ENCODE results near the gene RSPH4A.

RSPH4A gene

GRCh38 chr6:116633685-116634084 is 17.4 kb downstream of the RSPH4A start:
- TF ChIP-seq POLR2AphosphoS5 (IDR thresholded peaks at IDR 0.05; ENCODE audit: low read depth, low read length) (no peak), FOXP2 (optimal IDR thresholded peaks at IDR 0.05; ENCODE audit: borderline replicate concordance, extremely low read depth, extremely low read length, insufficient read depth) (no peak), SIN3A (IDR thresholded peaks at IDR 0.05; ENCODE audit: borderline replicate concordance, insufficient read depth, low read length) (no peak), REST (IDR thresholded peaks at IDR 0.05; ENCODE audit: insufficient read depth in 1 of 2, low read depth in 2 of 2, low read length in 2 of 2) (no peak), TAF1 (IDR thresholded peaks at IDR 0.05; ENCODE audit: borderline replicate concordance, insufficient read depth, low read length) (no peak)

GRCh38 chr6:116648156-116648555 is 31.9 kb downstream of the RSPH4A start:
- TF ChIP-seq REST (IDR thresholded peaks at IDR 0.05; ENCODE audit: insufficient read depth in 1 of 2, low read depth in 2 of 2, low read length in 2 of 2), result no peak
- no peak for TF ChIP-seq POLR2AphosphoS5 (IDR thresholded peaks at IDR 0.05; ENCODE audit: low read depth, low read length)
- TF ChIP-seq SIN3A (IDR thresholded peaks at IDR 0.05; ENCODE audit: borderline replicate concordance, insufficient read depth, low read length), result no peak
- no peak for TF ChIP-seq TAF1 (IDR thresholded peaks at IDR 0.05; ENCODE audit: borderline replicate concordance, insufficient read depth, low read length)
- no peak for TF ChIP-seq FOXP2 (optimal IDR thresholded peaks at IDR 0.05; ENCODE audit: borderline replicate concordance, extremely low read depth, extremely low read length, insufficient read depth)

GRCh38 chr6:116649129-116649528 is 32.9 kb downstream of the RSPH4A start:
- TF ChIP-seq REST (IDR thresholded peaks at IDR 0.05; ENCODE audit: insufficient read depth in 1 of 2, low read depth in 2 of 2, low read length in 2 of 2) (no peak), POLR2AphosphoS5 (IDR thresholded peaks at IDR 0.05; ENCODE audit: low read depth, low read length) (no peak), FOXP2 (optimal IDR thresholded peaks at IDR 0.05; ENCODE audit: borderline replicate concordance, extremely low read depth, extremely low read length, insufficient read depth) (no peak), TAF1 (IDR thresholded peaks at IDR 0.05; ENCODE audit: borderline replicate concordance, insufficient read depth, low read length) (no peak), SIN3A (IDR thresholded peaks at IDR 0.05; ENCODE audit: borderline replicate concordance, insufficient read depth, low read length) (no peak)

DNA sequence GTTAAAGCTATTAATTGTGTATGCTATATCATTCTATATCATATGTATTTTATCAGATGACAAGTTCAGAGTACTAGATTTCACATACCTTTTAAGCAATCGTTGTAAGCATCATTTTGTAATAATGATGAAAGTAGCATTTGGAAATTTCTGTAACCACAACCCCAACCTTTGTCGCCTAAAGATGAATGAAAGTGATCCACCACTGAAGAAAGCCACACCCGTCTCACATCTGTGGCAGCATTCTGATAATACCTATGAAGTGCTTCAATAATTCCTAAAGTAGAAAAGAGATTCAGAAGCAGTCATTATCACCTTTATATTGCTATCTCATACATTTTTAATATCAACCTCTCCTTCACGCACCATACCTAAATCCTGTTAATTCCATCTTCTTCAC is 35.6 kb downstream of the RSPH4A start:
- no peak for TF ChIP-seq SIN3A (IDR thresholded peaks at IDR 0.05; ENCODE audit: borderline replicate concordance, insufficient read depth, low read length)
- TF ChIP-seq TAF1 (IDR thresholded peaks at IDR 0.05; ENCODE audit: borderline replicate concordance, insufficient read depth, low read length), result no peak
- TF ChIP-seq FOXP2 (optimal IDR thresholded peaks at IDR 0.05; ENCODE audit: borderline replicate concordance, extremely low read depth, extremely low read length, insufficient read depth), result no peak
- no peak for TF ChIP-seq REST (IDR thresholded peaks at IDR 0.05; ENCODE audit: insufficient read depth in 1 of 2, low read depth in 2 of 2, low read length in 2 of 2)
- no peak for TF ChIP-seq POLR2AphosphoS5 (IDR thresholded peaks at IDR 0.05; ENCODE audit: low read depth, low read length)

DNA sequence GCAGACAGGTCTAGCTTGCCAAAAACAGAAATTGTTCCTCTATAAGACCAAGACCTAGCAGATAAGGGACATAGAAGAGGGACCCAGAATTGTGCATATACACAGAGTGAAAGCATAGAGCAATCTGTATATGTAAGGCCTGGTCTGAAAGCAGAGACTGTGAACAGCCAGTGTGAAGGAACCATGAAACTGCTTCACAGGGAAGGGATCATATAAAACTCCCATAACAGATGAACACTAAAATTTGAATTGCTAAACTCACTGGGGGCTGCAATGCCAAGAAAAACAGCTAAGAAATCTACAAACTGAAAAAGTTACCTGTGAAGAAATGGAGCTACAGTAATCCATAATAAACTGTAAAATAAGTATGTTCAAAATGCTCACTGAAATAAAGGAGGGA is 45.3 kb downstream of the RSPH4A start:
- TF ChIP-seq FOXP2 (optimal IDR thresholded peaks at IDR 0.05; ENCODE audit: borderline replicate concordance, extremely low read depth, extremely low read length, insufficient read depth) (no peak), POLR2AphosphoS5 (IDR thresholded peaks at IDR 0.05; ENCODE audit: low read depth, low read length) (no peak), TAF1 (IDR thresholded peaks at IDR 0.05; ENCODE audit: borderline replicate concordance, insufficient read depth, low read length) (no peak), SIN3A (IDR thresholded peaks at IDR 0.05; ENCODE audit: borderline replicate concordance, insufficient read depth, low read length) (no peak), REST (IDR thresholded peaks at IDR 0.05; ENCODE audit: insufficient read depth in 1 of 2, low read depth in 2 of 2, low read length in 2 of 2) (no peak)

Measured in PFSK-1 (cell line).